Suprapubic skin (tissue), 4 donors: ENCODE data around the gene OR2T33. TPM values are rescaled to one million over a fixed set of nuclear protein-coding genes. Genes with fewer than 3 reads are reported as not detected.
"Not testable (repeated sequence)": the region's sequence is repeated elsewhere in the genome, so short reads cannot be mapped to it uniquely, and the experiment has no call there.

Experiments
- DNase-seq, 2 donors: peaks; one replicate each; pipeline ENCODE4 v3.0.0-alpha.2; 2019; ENCODE audit warnings: low spot score in 2 of 2
- H3K27ac ChIP-seq: fragments of 200-600 bp; sonication (generic); one replicate; pipeline ENCODE4 v1.5.1; 2019
- H3K27me3 ChIP-seq: fragments of 200-600 bp; sonication (generic); one replicate; pipeline ENCODE4 v1.5.1; 2019
- H3K36me3 ChIP-seq: fragments of 200-600 bp; sonication (generic); one replicate; pipeline ENCODE4 v1.5.1; 2019
- H3K4me1 ChIP-seq: fragments of 200-600 bp; sonication (generic); one replicate; pipeline ENCODE4 v1.5.1; 2019
- H3K4me3 ChIP-seq: fragments of 200-600 bp; sonication (generic); one replicate; pipeline ENCODE4 v1.5.1; 2019; ENCODE audit warnings: mild to moderate bottlenecking
- H3K9me3 ChIP-seq: fragments of 200-600 bp; sonication (generic); one replicate; pipeline ENCODE4 v1.5.1; 2019
- EP300 ChIP-seq: sonication (generic); formaldehyde crosslinking; IDR thresholded peaks from one replicate; pipeline ENCODE4 v1.6.1; 2017; ENCODE audit warnings: antibody characterized with exemption
- POLR2A ChIP-seq, 2 donors: fragments of 450-650 bp; IDR thresholded peaks; one replicate each; pipeline ENCODE4 v1.6.1; 2017; ENCODE audit warnings: antibody characterized with exemption in 2 of 2, mild to moderate bottlenecking in 2 of 2, moderate library complexity in 2 of 2
- POLR2AphosphoS5 ChIP-seq, 3 donors: sonication (generic); formaldehyde crosslinking; IDR thresholded peaks; one replicate each; pipeline ENCODE4 v1.6.1; 2017; ENCODE audit warnings: antibody characterized with exemption in 3 of 3
- WGBS: methylation state at CpG from one replicate; pipeline ENCODE4 v1.1.5; 2018; 5-methylcytosine and 5-hydroxymethylcytosine counted together
- total RNA-seq, 4 donors: library from RNA; depleted of rRNA; stranded (reverse); fragments of >200 nt; gene quantifications; one replicate each; pipeline ENCODE4 v1.1.0, GENCODE V29; 2016
- TF ChIP-seq, protein P1 (sequence below), 2 donors: fragments of 200-600 bp in 1 of 2; fragments of 450-650 bp in 1 of 2; sonication (generic) in 1 of 2; IDR thresholded peaks; one replicate each; pipeline ENCODE4 v1.5.1; 2016 to 2019; ENCODE audit warnings: antibody characterized with exemption in 2 of 2, mild to moderate bottlenecking in 1 of 2, moderate library complexity in 1 of 2

Gene OR2T33
- under 1 TPM in 1 of 4 donors, not detected in 3; 0.34 TPM for total RNA-seq

DNA sequence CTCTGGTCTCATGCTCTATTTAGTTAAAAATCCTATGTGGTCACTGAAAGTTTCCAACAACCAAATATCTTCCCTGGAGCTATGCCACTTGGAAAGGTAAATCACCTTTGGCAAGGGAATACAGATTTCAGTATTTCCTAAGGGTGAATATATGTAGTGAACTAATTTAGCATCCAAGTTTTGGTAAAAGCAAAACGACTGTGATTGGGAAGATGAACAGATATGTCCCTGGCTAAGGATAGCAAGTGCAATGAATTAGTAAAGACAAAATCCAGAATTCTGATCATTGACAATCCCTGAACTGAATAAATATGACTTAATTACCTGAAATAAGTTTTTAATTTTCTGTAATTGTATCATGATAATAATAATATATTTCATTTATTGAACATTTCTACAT is at the start of gene OR2T33:
OR2T33 (minus strand) TSS at position 101 of the 400 bp plus-strand sequence. CDS start 4,162 bp downstream, outside the sequence.
- no peak within 1 kb of the TSS for H3K27ac ChIP-seq
- TF ChIP-seq, protein P1, sequence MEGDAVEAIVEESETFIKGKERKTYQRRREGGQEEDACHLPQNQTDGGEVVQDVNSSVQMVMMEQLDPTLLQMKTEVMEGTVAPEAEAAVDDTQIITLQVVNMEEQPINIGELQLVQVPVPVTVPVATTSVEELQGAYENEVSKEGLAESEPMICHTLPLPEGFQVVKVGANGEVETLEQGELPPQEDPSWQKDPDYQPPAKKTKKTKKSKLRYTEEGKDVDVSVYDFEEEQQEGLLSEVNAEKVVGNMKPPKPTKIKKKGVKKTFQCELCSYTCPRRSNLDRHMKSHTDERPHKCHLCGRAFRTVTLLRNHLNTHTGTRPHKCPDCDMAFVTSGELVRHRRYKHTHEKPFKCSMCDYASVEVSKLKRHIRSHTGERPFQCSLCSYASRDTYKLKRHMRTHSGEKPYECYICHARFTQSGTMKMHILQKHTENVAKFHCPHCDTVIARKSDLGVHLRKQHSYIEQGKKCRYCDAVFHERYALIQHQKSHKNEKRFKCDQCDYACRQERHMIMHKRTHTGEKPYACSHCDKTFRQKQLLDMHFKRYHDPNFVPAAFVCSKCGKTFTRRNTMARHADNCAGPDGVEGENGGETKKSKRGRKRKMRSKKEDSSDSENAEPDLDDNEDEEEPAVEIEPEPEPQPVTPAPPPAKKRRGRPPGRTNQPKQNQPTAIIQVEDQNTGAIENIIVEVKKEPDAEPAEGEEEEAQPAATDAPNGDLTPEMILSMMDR (IDR thresholded peaks at IDR 0.05) = no peak
- TF ChIP-seq POLR2A (IDR thresholded peaks at IDR 0.05) = no peak
- TF ChIP-seq EP300 = no peak
- TF ChIP-seq POLR2AphosphoS5 (IDR thresholded peaks at IDR 0.05) = no peak
- DNase-seq = no peak
- no peaks in the 10 kb centered on the region for H3K36me3 ChIP-seq
- H3K27me3 ChIP-seq = no peaks in the 10 kb centered on the region
- H3K9me3 ChIP-seq = no peaks in the 10 kb centered on the region
- WGBS = 20% methylated on average over 1 of the region's 1 CpG
- no peak within 1 kb of the TSS for H3K4me3 ChIP-seq
- no peaks in the 10 kb centered on the region for H3K4me1 ChIP-seq

DNA sequence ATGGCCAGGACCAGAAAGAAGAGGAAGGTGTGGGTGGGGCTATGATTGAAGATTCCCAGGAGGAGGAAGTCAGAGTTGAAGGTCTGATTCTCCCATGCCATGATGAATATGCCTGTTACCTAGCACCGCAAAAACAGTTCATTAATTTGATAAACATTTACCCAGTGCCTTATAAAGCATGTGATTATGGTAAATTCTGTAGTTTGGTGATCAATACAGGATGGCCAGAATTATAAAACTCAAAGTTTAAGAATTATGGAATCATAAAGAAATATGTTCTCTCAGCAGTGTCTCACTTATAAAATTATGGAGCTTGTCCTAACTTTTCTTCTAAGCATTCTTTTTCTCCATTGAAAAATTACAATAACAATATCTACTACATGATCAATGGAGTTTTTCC is 46.7 kb upstream of the OR2T33 start, which contains the start of gene OR2M7:
OR2M7 (minus strand) TSS at position 101 of the 400 bp plus-strand sequence; CDS start at position 101, 0 bp downstream.
- DNase-seq = no peak
- Histone ChIP-seq H3K9me3 (no peaks in the 10 kb centered on the region), H3K27me3 (no peaks in the 10 kb centered on the region), H3K4me3 (no peak within 1 kb of the TSS), H3K4me1 (no peaks in the 10 kb centered on the region), H3K27ac (no peak within 1 kb of the TSS), H3K36me3 (no peaks in the 10 kb centered on the region)
- WGBS = 86% methylated on average over 1 of the region's 1 CpG
- TF ChIP-seq EP300 = no peak
- TF ChIP-seq, protein P1 (IDR thresholded peaks at IDR 0.05) = no peak
- no peak for TF ChIP-seq POLR2A (IDR thresholded peaks at IDR 0.05)
- TF ChIP-seq POLR2AphosphoS5 (IDR thresholded peaks at IDR 0.05) = no peak

- Histone ChIP-seq H3K27me3 (no peaks in the 10 kb centered on the region), H3K9me3 (no peaks in the 10 kb centered on the region), H3K27ac (no peak overlapping the region), H3K4me3 (no peak overlapping the region), H3K36me3 (no peaks in the 10 kb centered on the region), H3K4me1 (no peaks in the 10 kb centered on the region)
- TF ChIP-seq, protein P1 (IDR thresholded peaks at IDR 0.05) = no peak
- TF ChIP-seq EP300 (no peak), POLR2AphosphoS5 (IDR thresholded peaks at IDR 0.05) (no peak), POLR2A (IDR thresholded peaks at IDR 0.05) (no peak)
- DNase-seq = no peak
- 86% methylated on average over 6 of the region's 11 CpGs for WGBS
These were observed 39.0 kb upstream of the OR2T33 start for GRCh38 chr1:248316796-248317195.

DNA sequence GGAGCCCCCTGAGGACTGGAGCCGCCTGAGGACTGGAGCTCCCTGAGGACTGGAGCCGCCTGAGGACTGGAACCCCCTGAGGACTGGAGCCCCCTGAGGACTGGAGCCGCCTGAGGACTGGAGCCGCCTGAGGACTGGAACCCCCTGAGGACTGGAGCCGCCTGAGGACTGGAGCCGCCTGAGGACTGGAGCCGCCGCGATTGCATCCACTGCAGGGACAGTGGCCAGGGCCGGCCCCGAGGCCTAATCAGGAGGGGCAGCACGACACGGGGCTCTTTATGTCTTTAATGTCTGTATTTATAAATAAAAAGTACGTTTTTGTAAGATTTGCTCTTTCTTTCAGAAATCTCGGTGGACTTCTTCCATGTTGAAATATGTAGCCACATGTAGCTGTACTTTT is 29.0 kb upstream of the OR2T33 start:
- H3K9me3 ChIP-seq, DNase-seq, H3K36me3 ChIP-seq, H3K27ac ChIP-seq, H3K4me1 ChIP-seq, H3K4me3 ChIP-seq, H3K27me3 ChIP-seq: not testable (repeated sequence)
- 74% methylated on average over 11 of the region's 15 CpGs for WGBS

- H3K9me3 ChIP-seq = no peaks in the 10 kb centered on the region
- H3K36me3 ChIP-seq = no peaks in the 10 kb centered on the region
- no peak for TF ChIP-seq POLR2A (IDR thresholded peaks at IDR 0.05)
- TF ChIP-seq EP300 = no peak
- TF ChIP-seq POLR2AphosphoS5 (IDR thresholded peaks at IDR 0.05) = no peak
- TF ChIP-seq, protein P1 (IDR thresholded peaks at IDR 0.05) = no peak
- H3K4me3 ChIP-seq = no peak overlapping the region
- no peak for DNase-seq
- no peak overlapping the region for H3K27ac ChIP-seq
- no peaks in the 10 kb centered on the region for H3K4me1 ChIP-seq
- 92% methylated on average over 17 of the region's 19 CpGs for WGBS
- no peaks in the 10 kb centered on the region for H3K27me3 ChIP-seq
These were observed 28.3 kb upstream of the OR2T33 start for GRCh38 chr1:248306103-248306502.

- WGBS = 64% methylated on average over 8 of the region's 9 CpGs
- not testable (repeated sequence) for H3K4me1 ChIP-seq, H3K27me3 ChIP-seq, H3K36me3 ChIP-seq, DNase-seq, H3K9me3 ChIP-seq, H3K4me3 ChIP-seq, H3K27ac ChIP-seq
These were observed 27.9 kb upstream of the OR2T33 start for GRCh38 chr1:248305672-248306071.
